Panc1 (cell line): Measurements from ENCODE around the gene CEMIP.

Source experiments
- POLR2AphosphoS5 ChIP-seq: IDR thresholded peaks from 2 replicates; pipeline ENCODE4 v1.6.1; 2012; ENCODE audit warnings: mild to moderate bottlenecking, low read depth, low read length, moderate library complexity
- TCF7L2 ChIP-seq: IDR thresholded peaks from 2 replicates; pipeline ENCODE4 v1.6.1; 2011; ENCODE audit warnings: mild to moderate bottlenecking, low read depth, low read length, inconsistent platforms
- TF ChIP-seq, protein P1 (sequence below): fragments of 450-650 bp; IDR thresholded peaks from 2 replicates; pipeline ENCODE4 v1.5.1; 2017; ENCODE audit warnings: mild to moderate bottlenecking
- TF ChIP-seq, protein P2 (sequence below), 2 experiments: IDR thresholded peaks; 2 replicates each; pipeline ENCODE4 v1.6.1; 2011 to 2012; ENCODE audit warnings: low read depth in 2 of 2, control low read depth in 1 of 2, low read length in 1 of 2, mild to moderate bottlenecking in 1 of 2, moderate library complexity in 1 of 2; ENCODE audit not compliant: insufficient read depth in 1 of 2

DNA sequence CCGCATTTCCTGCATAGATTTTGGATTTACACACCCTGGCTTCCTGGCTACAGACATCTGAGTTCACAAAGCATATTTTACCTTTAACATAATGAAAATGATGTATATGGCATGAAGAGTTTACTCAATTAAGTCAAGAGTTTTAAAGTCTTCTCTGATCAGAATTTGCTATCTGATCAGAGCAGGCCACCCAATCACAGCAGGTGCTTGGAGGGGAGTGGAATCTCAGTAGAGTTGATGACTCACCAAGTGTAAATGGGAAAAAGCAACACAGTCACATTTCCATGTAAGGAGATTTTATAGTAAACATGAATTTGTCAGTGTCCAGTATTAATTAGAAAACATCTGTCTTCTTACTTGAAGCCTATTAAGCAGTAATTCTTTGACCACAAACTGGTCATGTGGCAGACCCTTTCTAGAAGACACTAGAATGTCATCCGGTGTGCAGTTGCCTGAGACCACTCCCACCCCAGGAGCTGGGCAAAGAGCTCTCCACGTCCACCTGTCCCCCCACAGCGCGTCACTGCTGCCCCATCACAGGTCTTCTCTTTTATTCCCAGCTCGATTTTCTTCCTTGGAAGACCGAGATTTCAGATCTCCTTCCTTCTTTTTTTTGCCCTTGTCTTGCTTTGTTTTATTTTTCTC lies 199.6 kb downstream of the CEMIP start:
- TF ChIP-seq, protein P1, sequence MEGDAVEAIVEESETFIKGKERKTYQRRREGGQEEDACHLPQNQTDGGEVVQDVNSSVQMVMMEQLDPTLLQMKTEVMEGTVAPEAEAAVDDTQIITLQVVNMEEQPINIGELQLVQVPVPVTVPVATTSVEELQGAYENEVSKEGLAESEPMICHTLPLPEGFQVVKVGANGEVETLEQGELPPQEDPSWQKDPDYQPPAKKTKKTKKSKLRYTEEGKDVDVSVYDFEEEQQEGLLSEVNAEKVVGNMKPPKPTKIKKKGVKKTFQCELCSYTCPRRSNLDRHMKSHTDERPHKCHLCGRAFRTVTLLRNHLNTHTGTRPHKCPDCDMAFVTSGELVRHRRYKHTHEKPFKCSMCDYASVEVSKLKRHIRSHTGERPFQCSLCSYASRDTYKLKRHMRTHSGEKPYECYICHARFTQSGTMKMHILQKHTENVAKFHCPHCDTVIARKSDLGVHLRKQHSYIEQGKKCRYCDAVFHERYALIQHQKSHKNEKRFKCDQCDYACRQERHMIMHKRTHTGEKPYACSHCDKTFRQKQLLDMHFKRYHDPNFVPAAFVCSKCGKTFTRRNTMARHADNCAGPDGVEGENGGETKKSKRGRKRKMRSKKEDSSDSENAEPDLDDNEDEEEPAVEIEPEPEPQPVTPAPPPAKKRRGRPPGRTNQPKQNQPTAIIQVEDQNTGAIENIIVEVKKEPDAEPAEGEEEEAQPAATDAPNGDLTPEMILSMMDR, result no peak
- TF ChIP-seq, protein P2, sequence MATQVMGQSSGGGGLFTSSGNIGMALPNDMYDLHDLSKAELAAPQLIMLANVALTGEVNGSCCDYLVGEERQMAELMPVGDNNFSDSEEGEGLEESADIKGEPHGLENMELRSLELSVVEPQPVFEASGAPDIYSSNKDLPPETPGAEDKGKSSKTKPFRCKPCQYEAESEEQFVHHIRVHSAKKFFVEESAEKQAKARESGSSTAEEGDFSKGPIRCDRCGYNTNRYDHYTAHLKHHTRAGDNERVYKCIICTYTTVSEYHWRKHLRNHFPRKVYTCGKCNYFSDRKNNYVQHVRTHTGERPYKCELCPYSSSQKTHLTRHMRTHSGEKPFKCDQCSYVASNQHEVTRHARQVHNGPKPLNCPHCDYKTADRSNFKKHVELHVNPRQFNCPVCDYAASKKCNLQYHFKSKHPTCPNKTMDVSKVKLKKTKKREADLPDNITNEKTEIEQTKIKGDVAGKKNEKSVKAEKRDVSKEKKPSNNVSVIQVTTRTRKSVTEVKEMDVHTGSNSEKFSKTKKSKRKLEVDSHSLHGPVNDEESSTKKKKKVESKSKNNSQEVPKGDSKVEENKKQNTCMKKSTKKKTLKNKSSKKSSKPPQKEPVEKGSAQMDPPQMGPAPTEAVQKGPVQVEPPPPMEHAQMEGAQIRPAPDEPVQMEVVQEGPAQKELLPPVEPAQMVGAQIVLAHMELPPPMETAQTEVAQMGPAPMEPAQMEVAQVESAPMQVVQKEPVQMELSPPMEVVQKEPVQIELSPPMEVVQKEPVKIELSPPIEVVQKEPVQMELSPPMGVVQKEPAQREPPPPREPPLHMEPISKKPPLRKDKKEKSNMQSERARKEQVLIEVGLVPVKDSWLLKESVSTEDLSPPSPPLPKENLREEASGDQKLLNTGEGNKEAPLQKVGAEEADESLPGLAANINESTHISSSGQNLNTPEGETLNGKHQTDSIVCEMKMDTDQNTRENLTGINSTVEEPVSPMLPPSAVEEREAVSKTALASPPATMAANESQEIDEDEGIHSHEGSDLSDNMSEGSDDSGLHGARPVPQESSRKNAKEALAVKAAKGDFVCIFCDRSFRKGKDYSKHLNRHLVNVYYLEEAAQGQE (IDR thresholded peaks at IDR 0.05; ENCODE audit: insufficient read depth in 1 of 2, low read depth in 2 of 2, low read length in 1 of 2), result no peak
- TF ChIP-seq POLR2AphosphoS5, result no peak
- TF ChIP-seq TCF7L2, result no peak
